Fibroblast of lung (primary cell): ENCODE results near the gene SMYD5.

Experiments used
- EZH2 ChIP-seq: IDR thresholded peaks from 2 replicates; pipeline ENCODE4 v1.5.1; 2012; ENCODE audit warnings: low read length, control low read depth, mild to moderate bottlenecking; ENCODE audit errors: missing control alignments
- TF ChIP-seq, protein P1 (sequence below), 2 donors: IDR thresholded peaks in 1 of 2; conservative IDR thresholded peaks in 1 of 2; 1 replicate in 1 of 2; 2 replicates in 1 of 2; pipeline ENCODE4 v1.5.1; 2011 to 2012; ENCODE audit warnings: low read length in 2 of 2, control low read depth in 1 of 2, inconsistent platforms in 1 of 2, low read depth in 1 of 2, mild to moderate bottlenecking in 1 of 2

GRCh38 chr2:73253400-73253799 lies 39.4 kb downstream of the SMYD5 start:
- TF ChIP-seq, protein P1, sequence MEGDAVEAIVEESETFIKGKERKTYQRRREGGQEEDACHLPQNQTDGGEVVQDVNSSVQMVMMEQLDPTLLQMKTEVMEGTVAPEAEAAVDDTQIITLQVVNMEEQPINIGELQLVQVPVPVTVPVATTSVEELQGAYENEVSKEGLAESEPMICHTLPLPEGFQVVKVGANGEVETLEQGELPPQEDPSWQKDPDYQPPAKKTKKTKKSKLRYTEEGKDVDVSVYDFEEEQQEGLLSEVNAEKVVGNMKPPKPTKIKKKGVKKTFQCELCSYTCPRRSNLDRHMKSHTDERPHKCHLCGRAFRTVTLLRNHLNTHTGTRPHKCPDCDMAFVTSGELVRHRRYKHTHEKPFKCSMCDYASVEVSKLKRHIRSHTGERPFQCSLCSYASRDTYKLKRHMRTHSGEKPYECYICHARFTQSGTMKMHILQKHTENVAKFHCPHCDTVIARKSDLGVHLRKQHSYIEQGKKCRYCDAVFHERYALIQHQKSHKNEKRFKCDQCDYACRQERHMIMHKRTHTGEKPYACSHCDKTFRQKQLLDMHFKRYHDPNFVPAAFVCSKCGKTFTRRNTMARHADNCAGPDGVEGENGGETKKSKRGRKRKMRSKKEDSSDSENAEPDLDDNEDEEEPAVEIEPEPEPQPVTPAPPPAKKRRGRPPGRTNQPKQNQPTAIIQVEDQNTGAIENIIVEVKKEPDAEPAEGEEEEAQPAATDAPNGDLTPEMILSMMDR (conservative IDR thresholded peaks at IDR 0.05 in 1 of 2, IDR thresholded peaks at IDR 0.05 in 1 of 2; ENCODE audit: low read depth in 1 of 2, low read length in 2 of 2) = no peak
- no peak for TF ChIP-seq EZH2
